HG02798 (cell line): ENCODE results near the gene MPPED2.

Experiments used
- ATAC-seq: cut with Tn5 transposase; IDR thresholded peaks from one replicate; pipeline ENCODE4 v1.9.1; 2021; ENCODE audit warnings: mild to moderate bottlenecking; ENCODE audit not compliant: unreplicated experiment, poor library complexity

The MPPED2 gene

DNA sequence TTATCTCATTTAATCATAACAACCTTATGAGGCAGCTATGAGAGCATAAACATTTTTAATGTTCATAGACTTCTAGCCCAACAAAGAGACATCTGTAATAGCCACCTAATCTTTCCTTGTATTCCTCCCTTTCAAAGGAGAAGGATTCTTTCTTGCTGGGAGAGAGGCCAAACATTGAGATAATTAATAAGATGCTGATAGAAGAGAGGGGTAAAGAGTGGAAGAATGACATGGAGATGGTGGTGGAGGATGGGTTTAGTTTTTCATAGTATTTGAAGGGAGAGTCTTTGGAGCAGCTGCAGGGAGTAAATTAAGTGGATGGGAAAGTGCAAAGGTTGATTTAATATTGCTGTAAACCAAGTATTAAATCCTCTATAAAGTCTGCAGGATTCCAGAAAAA lies 205.3 kb downstream of the MPPED2 start:
- no peak for ATAC-seq

DNA sequence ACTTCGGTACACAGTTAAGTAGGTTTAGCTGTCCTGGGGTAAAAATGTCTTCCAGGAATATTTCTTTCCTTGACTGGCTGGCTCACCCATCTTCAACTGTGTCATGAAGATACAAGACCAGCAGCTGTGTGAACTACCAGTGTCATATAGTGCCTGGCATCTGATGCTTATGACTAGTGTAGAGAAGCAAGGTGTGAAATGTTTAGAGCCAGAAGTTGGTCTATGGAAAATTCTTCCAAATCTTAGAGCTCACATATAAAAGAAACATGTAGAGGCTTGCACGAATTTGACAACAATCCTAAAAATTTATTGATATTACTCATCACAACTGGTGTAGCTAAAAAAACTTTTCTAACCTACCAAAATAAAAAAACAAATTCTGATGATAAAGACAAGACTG lies 208.8 kb downstream of the MPPED2 start:
- no peak for ATAC-seq

DNA sequence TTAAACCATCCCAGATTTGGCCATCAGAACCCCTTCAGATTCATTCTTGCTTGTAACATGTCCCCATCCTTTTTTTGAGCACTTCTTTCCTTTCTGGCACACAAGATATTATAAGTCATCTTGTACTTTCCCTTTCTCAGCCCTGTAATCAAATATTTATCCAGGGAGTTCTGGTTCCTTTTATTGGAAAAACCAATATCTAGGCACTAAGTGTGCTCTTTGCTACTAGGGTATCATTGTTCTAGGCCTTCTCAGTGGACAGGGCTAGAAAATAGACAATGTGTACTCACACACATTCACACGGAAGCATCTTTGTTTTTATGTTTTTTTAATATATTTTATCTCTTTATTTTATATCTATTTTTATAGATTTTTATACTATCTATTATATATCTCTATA lies 216.0 kb downstream of the MPPED2 start:
- no peak for ATAC-seq

DNA sequence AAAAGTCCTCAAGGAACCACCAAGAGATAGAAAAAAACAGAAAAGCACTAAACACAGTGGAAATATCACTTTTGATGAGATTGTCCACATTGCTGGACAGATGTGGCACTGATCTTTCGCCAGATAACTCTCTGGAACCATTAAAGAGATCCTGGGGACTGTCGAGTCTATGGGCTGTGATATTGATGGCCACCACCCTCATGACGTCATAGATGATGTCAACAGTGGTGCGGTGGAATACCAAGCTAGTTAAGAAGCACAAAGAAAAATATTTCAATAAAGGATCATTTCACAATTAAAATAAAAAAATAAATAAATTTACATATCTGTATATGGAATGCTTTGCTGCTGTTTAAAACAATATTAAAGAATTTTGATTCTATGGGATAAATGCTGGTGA lies 217.8 kb downstream of the MPPED2 start:
- ATAC-seq: no peak

DNA sequence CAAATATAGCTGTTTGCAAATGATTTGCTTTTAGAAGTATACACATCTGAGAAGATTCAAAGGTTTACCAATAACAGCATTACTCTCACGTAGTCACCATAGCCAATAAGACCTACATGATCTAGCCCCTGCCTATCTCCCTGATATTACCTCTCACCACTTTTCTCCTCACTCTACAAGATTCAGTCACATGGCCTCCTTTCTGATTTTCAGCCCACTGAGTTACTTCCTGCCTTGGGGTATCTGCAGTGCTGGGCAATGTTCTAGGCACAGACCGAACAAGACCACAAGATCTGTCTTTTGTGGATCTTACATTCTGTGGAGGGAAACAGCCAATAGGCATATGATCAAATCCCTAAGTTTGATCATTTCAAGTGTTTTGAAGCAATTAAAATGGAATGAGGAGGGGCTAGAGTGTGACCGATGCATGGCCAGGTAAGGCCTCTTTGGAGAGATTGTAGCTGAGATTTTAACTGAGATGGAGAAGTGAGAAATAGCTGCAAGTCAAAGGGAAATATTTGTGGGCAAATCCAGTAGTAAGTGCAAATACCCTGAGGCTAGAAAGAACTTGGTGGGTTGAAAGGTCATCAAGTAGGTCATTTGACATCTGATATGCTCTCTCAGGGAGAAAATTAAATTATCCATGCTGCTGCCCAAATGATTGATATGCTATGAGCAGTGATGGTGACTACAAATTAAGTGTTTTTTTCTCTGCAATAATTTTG lies 220.2 kb downstream of the MPPED2 start:
- peak; percentile 53 for ATAC-seq

DNA sequence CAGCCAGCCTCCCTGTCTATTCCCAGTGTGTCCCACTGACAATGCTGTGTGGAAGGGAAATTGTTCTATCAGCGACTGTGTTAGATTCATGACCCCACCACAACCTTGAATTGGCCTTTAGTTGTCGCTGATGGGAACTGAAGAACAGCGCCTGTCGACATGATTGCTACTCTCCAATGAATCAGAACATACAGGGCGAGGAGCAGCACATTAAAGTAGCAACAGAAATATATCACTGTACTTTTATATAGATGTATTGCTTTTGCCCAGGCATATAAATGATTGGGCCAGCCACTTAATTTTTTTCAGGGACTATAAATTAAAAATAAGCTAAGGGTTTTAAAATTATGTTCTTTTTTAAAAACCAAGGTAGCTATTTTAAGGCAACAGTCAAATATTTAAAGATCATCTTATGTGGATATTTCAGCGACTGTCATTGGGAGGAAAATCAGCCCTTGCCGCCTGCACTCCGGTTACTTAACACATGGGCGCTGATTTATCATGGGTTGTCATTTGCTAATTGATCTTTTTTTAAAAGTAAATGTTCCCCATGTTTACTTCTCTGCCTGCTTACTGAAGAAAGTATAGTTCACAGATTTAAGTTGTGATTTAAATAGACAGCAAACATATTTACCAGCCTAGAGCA lies 221.2 kb downstream of the MPPED2 start:
- ATAC-seq: no peak

DNA sequence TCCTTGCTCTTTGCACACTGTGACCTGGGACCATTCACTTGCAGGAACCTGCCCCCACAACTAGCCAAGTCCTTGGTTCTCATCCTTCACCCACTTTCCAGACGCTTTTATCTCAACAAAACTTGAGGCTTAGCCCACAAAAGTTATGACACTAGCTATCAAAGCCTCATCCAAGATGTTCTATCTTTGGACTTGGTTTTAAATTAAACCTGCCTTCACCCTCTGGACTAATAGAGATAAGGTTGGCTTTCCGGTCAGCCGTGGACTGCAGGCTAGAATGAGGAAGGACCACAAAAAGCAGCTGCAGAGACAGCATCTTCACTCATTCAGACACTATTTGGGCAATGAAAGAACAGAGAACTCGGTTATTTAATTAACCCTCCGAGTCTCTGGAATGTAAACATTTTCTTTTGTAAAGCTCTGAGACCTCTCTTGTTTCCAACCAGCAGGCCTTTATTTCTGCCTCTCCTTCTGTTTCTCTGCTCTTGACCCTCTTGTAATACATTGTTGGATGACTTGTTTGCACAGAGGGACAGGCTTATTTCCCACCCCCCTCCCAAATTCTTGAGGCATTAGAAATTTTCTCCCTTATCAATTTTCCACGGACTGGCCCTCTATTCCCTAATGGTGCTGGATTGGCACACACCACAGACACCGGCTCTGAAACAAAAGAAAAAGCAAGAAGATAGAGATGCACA lies 221.9 kb downstream of the MPPED2 start:
- no peak for ATAC-seq

DNA sequence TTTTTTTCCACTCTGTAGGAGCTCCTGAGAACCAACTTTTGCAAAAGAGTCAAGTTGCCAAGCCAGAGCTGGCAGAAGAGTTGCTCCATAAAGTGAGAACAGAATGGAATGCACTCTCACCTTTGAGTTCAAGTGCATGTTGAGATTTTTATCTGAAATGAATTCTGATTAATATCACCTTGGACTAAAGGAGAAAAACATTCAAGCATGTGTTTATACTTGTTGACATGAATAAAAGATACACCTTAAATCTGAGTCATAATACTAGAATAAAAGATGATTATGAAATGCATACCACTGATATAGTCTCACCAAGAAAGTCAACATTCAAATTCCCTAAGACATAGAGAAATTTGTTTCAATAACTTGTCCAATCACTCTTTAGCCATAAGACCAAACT lies 225.4 kb downstream of the MPPED2 start:
- ATAC-seq: no peak
